Measurements from ENCODE around the gene DGKB. TPM values are rescaled to one million over a fixed set of nuclear protein-coding genes. Genes with fewer than 3 reads are reported as not detected.
"Not testable (repeated sequence)": the region's sequence is repeated elsewhere in the genome, so short reads cannot be mapped to it uniquely, and the experiment has no call there.

The DGKB gene
- total and polyA plus RNA-seq, 8 donors = 0.20 to 260 (median 3.2) TPM; not detected in 4

DNA sequence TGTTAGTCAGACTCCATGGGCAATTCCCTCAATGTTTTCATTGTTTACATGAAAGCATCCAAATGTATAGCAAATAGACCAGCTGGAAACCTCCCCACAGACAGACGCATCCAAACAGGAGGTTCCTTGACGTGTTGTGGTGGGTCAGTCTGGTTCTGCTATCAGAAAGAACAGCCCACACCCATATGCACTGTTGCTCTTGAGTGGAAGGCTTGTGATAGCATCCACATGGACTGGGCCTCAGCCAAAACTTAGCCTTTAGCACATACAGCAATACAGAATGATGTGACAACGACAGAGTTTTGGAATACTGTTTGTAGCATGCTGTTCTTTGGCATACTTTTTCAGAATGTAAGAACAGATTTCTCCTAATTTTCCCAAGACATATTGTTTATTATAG lies 613.9 kb downstream of the DGKB start:
- no peak overlapping the region for H3K4me3 ChIP-seq
- no peaks in the 10 kb centered on the region for H3K27me3 ChIP-seq
- no peaks in the 10 kb centered on the region for H3K9me3 ChIP-seq
- H3K27ac ChIP-seq = no peak overlapping the region
- DNase-seq = peak in 1 of 2 donors; percentile 29
- no peak for TF ChIP-seq CTCF (IDR thresholded peaks at IDR 0.05)
- TF ChIP-seq POLR2AphosphoS5 (IDR thresholded peaks at IDR 0.05) = no peak
- no peak for TF ChIP-seq POLR2A (IDR thresholded peaks at IDR 0.05)
- TF ChIP-seq EP300 (IDR thresholded peaks at IDR 0.05) = no peak
- no peaks in the 10 kb centered on the region for H3K36me3 ChIP-seq
- H3K4me1 ChIP-seq = no peaks in the 10 kb centered on the region
- 26 to 62% (median 43%) methylated on average over 3 of the region's 3 CpGs for WGBS, 5 donors
- intact Hi-C loops (cut with DNase I; ENCODE audit: low total_unique reads) = no loop called here

GRCh38 chr7:14287398-14287797 lies 615.2 kb downstream of the DGKB start:
- Histone ChIP-seq H3K4me1 (no peaks in the 10 kb centered on the region), H3K4me3 (no peak overlapping the region), H3K36me3 (no peaks in the 10 kb centered on the region), H3K27me3 (no peaks in the 10 kb centered on the region), H3K27ac (no peak overlapping the region), H3K9me3 (no peaks in the 10 kb centered on the region)
- TF ChIP-seq POLR2A (IDR thresholded peaks at IDR 0.05) (no peak), CTCF (IDR thresholded peaks at IDR 0.05) (no peak), POLR2AphosphoS5 (IDR thresholded peaks at IDR 0.05) (no peak), EP300 (IDR thresholded peaks at IDR 0.05) (no peak)
- no peak for DNase-seq
- WGBS, 5 donors = 82 to 96% (median 93%) methylated on average over 2 of the region's 2 CpGs
- intact Hi-C loops (cut with DNase I; ENCODE audit: low total_unique reads) = no loop called here

DNA sequence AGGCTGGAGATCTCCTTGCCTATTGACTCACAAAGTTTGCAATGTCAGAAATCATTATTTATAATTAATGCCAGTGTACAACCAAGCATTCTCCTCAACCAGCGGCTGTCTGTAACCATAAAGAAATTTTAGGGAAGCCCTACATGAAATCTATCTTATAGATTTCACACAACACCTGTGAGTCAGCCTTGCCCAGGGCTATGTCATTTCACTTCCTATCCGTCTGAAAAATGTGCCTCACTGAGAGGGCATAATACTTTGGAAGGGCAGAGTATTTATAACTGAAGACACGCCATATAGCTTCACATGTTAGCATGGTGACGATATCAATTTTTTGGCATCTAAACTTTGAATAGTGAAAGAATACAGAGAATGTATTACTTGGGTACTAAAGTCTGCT lies 616.5 kb downstream of the DGKB start:
- intact Hi-C loops (cut with DNase I; ENCODE audit: low total_unique reads) = no loop called here

DNA sequence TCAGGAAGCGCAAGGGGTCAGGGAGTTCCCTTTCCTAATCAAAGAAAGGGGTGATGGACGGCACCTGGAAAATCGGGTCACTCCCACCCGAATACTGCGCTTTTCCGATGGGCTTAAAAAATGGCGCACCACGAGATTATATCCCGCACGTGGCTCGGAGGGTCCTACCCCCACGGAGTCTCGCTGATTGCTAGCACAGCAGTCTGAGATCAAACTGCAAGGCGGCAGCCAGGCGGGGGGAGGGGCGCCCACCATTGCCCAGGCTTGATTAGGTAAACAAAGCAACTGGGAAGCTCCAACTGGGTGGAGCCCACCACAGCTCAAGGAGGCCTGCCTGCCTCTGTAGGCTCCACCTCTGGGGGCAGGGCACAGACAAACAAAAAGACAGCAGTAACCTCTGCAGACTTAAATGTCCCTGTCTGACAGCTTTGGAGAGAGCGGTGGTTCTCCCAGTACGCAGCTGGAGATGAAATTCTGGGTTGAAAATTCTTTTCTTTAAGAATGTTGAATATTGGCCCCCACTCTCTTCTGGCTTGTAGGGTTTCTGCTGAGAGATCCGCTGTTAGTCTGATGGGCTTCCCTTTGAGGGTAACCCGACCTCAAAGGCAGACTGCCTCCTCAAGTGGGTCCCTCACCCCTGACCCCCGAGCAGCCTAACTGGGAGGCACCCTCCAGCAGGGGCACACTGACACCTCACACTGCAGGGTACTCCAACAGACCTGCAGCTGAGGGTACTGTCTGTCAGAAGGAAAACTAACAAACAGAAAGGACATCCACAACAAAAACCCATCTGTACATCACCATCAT lies 623.3 kb downstream of the DGKB start:
- H3K4me1 ChIP-seq; H3K9me3 ChIP-seq; H3K27me3 ChIP-seq; intact Hi-C loops (cut with DNase I; ENCODE audit: low total_unique reads); DNase-seq; H3K36me3 ChIP-seq; H3K4me3 ChIP-seq; H3K27ac ChIP-seq: not testable (repeated sequence)
- 35 to 51% (median 41%) methylated on average over 17 to 21 of the region's 21 CpGs for WGBS, 5 donors

More for the DNA sequence above, 616.5 kb downstream of the DGKB start:
- 65 to 79% (median 67%) methylated on average over 4 of the region's 4 CpGs for WGBS, 5 donors
- H3K4me3 ChIP-seq = no peak overlapping the region
- no peaks in the 10 kb centered on the region for H3K36me3 ChIP-seq
- H3K27ac ChIP-seq = no peak overlapping the region
- no peaks in the 10 kb centered on the region for H3K9me3 ChIP-seq
- TF ChIP-seq EP300 (IDR thresholded peaks at IDR 0.05) = no peak
- TF ChIP-seq CTCF (IDR thresholded peaks at IDR 0.05) = no peak
- no peak for TF ChIP-seq POLR2AphosphoS5 (IDR thresholded peaks at IDR 0.05)
- no peak for TF ChIP-seq POLR2A (IDR thresholded peaks at IDR 0.05)
- H3K27me3 ChIP-seq = no peaks in the 10 kb centered on the region
- H3K4me1 ChIP-seq = no peaks in the 10 kb centered on the region
- no peak for DNase-seq

DNA sequence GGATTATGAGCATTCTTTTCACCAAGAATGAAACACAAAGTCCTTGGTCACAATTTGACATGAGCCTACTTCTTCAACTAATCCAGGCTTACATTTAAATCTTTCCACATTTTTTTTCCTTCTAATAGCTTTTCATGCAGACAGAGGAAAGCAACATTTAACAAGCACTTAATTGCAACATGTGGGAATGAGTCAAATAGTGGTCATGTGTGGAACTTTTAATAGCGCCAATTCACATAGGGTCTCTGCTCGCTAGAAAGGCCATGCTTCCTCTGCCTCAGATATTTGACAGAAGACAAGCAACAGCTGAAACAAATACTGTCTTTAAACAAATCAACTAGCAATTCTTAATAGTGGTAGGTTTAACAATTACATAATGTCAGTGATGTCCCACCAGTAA lies 627.2 kb downstream of the DGKB start:
- Histone ChIP-seq H3K4me3 (no peak overlapping the region), H3K4me1 (no peaks in the 10 kb centered on the region), H3K9me3 (no peaks in the 10 kb centered on the region), H3K27me3 (no peaks in the 10 kb centered on the region), H3K27ac (no peak overlapping the region), H3K36me3 (no peaks in the 10 kb centered on the region)
- no peak for DNase-seq
- 75 to 86% (median 80%) methylated on average over 2 of the region's 2 CpGs for WGBS, 5 donors
- intact Hi-C loops (cut with DNase I; ENCODE audit: low total_unique reads) = no loop called here
- TF ChIP-seq EP300 (IDR thresholded peaks at IDR 0.05) = no peak
- no peak for TF ChIP-seq POLR2AphosphoS5 (IDR thresholded peaks at IDR 0.05)
- TF ChIP-seq POLR2A (IDR thresholded peaks at IDR 0.05) = no peak
- no peak for TF ChIP-seq CTCF (IDR thresholded peaks at IDR 0.05)

All from stomach (tissue), 9 donors.